ENCODE results near the gene HNMT. TPM values are rescaled to one million over a fixed set of nuclear protein-coding genes. Genes with fewer than 3 reads are reported as not detected.

The HNMT gene
- total and polyA plus RNA-seq, 2 of the 13 experiments (the other 11 are each of a cell fraction or from before 2014, with no cell fraction given), result 279 to 309 TPM

DNA sequence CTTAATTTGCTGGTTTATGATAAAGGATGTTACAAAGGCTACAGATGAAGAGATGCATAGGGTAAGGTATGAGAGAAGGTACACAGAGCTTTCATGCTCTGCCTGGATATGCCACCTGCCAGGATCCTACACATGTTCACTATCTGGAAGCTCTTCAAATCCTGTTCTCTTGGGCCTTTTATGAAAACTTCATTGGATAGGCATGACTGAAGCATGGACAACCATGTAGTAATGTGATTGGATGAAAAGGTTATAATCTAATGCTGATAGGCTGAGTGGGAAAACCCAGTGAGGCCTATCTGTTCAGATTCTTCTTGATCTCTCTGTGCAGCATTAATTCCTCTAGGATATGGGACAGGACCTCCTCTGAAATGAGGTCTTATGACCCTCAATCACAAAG is 26.8 kb downstream of the HNMT start:
- peaks cover 30 to 63% of the 10 kb centered on the region in 2 experiments for H3K36me3 ChIP-seq (replicated peaks in 1 of 2; ENCODE audit: control insufficient read depth in 1 of 2, insufficient read depth in 2 of 2, low read length in 2 of 2)
- H3K27me3 ChIP-seq (ENCODE audit: control insufficient read depth in 1 of 2, insufficient read depth in 2 of 2, low read length in 2 of 2), result no peaks in the 10 kb centered on the region
- no peak for FAIRE-seq
- no peak overlapping the region for H2AFZ ChIP-seq (ENCODE audit: low read length)
- H3K4me2 ChIP-seq (ENCODE audit: low read depth, low read length), result no peak overlapping the region
- peaks cover 12% of the 10 kb centered on the region for H4K20me1 ChIP-seq (ENCODE audit: insufficient read depth, low read length)
- intact Hi-C loops (cut with micrococcal nuclease; ENCODE audit: unreplicated experiment), result no loop called here
- ATAC-seq, result no peak
- H3K9ac ChIP-seq (ENCODE audit: insufficient read depth, low read depth, low read length), result no peak overlapping the region
- no TSS peak for BruUV-seq (replicated peaks)
- POLR2A ChIA-PET, result interaction anchor here (1.0 to 2.7 kb wide), 2 partner anchors 15 to 27 kb away, joined by 5 to 12 read pairs; partner anchors contain the start of gene HNMT
- in situ Hi-C loops (cut with HindIII; ENCODE audit: extremely low pct_ligation_motif_present, low pct_unique_long_range_greater_than_20kb), result no loop called here
- H3K4me3 ChIP-seq (replicated peaks in 1 of 3; ENCODE audit: insufficient read depth in 1 of 3, low read depth in 2 of 3, low read length in 3 of 3), result no peak overlapping the region
- peaks cover 48% of the 10 kb centered on the region for H3K9me3 ChIP-seq (ENCODE audit: low read length)
- H3K27ac ChIP-seq (ENCODE audit: extremely low read length, insufficient read depth, low read length), result no peak overlapping the region
- H3K79me2 ChIP-seq (ENCODE audit: insufficient read depth, low read length), result peaks cover 34% of the 10 kb centered on the region
- CTCF ChIA-PET (ENCODE audit: low intra/inter-chr PET ratio, low total read pairs), result no interaction called here
- H3K4me1 ChIP-seq (ENCODE audit: insufficient read depth, low read length), result no peaks in the 10 kb centered on the region
- no peak for DNase-seq (ENCODE audit: low spot score)
- TF ChIP-seq, protein P1, sequence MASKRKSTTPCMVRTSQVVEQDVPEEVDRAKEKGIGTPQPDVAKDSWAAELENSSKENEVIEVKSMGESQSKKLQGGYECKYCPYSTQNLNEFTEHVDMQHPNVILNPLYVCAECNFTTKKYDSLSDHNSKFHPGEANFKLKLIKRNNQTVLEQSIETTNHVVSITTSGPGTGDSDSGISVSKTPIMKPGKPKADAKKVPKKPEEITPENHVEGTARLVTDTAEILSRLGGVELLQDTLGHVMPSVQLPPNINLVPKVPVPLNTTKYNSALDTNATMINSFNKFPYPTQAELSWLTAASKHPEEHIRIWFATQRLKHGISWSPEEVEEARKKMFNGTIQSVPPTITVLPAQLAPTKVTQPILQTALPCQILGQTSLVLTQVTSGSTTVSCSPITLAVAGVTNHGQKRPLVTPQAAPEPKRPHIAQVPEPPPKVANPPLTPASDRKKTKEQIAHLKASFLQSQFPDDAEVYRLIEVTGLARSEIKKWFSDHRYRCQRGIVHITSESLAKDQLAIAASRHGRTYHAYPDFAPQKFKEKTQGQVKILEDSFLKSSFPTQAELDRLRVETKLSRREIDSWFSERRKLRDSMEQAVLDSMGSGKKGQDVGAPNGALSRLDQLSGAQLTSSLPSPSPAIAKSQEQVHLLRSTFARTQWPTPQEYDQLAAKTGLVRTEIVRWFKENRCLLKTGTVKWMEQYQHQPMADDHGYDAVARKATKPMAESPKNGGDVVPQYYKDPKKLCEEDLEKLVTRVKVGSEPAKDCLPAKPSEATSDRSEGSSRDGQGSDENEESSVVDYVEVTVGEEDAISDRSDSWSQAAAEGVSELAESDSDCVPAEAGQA (IDR thresholded peaks at IDR 0.05; ENCODE audit: low read depth), result no peak
- TF ChIP-seq, protein P1 (CRISPR knock-in tag; IDR thresholded peaks at IDR 0.05; ENCODE audit: borderline replicate concordance), result no peak
- no peak for TF ChIP-seq HOXD1 (CRISPR knock-in tag; IDR thresholded peaks at IDR 0.05)
- TF ChIP-seq, protein P2, sequence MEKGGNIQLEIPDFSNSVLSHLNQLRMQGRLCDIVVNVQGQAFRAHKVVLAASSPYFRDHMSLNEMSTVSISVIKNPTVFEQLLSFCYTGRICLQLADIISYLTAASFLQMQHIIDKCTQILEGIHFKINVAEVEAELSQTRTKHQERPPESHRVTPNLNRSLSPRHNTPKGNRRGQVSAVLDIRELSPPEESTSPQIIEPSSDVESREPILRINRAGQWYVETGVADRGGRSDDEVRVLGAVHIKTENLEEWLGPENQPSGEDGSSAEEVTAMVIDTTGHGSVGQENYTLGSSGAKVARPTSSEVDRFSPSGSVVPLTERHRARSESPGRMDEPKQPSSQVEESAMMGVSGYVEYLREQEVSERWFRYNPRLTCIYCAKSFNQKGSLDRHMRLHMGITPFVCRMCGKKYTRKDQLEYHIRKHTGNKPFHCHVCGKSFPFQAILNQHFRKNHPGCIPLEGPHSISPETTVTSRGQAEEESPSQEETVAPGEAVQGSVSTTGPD (CRISPR knock-in tag; IDR thresholded peaks at IDR 0.05), result no peak
- TF ChIP-seq, protein P3, sequence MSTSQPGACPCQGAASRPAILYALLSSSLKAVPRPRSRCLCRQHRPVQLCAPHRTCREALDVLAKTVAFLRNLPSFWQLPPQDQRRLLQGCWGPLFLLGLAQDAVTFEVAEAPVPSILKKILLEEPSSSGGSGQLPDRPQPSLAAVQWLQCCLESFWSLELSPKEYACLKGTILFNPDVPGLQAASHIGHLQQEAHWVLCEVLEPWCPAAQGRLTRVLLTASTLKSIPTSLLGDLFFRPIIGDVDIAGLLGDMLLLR (CRISPR knock-in tag; IDR thresholded peaks at IDR 0.05), result no peak
- no peak for TF ChIP-seq CCAR2 (optimal IDR thresholded peaks at IDR 0.05; ENCODE audit: low read depth, low read length)
- TF ChIP-seq, protein P4, sequence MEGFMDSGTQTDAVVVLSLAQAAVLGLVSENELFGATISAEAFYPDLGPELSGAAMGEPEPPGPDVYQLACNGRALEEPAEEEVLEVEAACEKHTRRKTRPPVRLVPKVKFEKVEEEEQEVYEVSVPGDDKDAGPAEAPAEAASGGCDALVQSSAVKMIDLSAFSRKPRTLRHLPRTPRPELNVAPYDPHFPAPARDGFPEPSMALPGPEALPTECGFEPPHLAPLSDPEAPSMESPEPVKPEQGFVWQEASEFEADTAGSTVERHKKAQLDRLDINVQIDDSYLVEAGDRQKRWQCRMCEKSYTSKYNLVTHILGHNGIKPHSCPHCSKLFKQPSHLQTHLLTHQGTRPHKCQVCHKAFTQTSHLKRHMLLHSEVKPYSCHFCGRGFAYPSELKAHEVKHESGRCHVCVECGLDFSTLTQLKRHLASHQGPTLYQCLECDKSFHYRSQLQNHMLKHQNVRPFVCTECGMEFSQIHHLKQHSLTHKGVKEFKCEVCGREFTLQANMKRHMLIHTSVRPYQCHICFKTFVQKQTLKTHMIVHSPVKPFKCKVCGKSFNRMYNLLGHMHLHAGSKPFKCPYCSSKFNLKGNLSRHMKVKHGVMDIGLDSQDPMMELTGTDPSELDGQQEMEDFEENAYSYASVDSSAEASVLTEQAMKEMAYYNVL (CRISPR knock-in tag; IDR thresholded peaks at IDR 0.05; ENCODE audit: borderline replicate concordance), result no peak
- TF ChIP-seq NFE2L2 (IDR thresholded peaks at IDR 0.05; ENCODE audit: low read length), result no peak
- peak; percentile 68; the same call in 1 of the 2 replicates for TF ChIP-seq POLR2AphosphoS2 (IDR thresholded peaks at IDR 0.05; ENCODE audit: low read depth, low read length)
- TF ChIP-seq ZNF501 (CRISPR knock-in tag; IDR thresholded peaks at IDR 0.05), result no peak
- TF ChIP-seq, protein P5, sequence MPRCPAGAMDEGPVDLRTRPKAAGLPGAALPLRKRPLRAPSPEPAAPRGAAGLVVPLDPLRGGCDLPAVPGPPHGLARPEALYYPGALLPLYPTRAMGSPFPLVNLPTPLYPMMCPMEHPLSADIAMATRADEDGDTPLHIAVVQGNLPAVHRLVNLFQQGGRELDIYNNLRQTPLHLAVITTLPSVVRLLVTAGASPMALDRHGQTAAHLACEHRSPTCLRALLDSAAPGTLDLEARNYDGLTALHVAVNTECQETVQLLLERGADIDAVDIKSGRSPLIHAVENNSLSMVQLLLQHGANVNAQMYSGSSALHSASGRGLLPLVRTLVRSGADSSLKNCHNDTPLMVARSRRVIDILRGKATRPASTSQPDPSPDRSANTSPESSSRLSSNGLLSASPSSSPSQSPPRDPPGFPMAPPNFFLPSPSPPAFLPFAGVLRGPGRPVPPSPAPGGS (CRISPR knock-in tag; IDR thresholded peaks at IDR 0.05), result no peak
- TF ChIP-seq AGO2 (optimal IDR thresholded peaks at IDR 0.05; ENCODE audit: low read depth, low read length), result peak; percentile 2

All from HepG2 (cell line).